HG02970 (cell line): Measurements from ENCODE around the gene SMARCAL1.

Experiments
- ATAC-seq: cut with Tn5 transposase; IDR thresholded peaks from one replicate; pipeline ENCODE4 v1.9.1; 2021; ENCODE audit warnings: mild to moderate bottlenecking, moderate library complexity, moderate number of reproducible peaks; ENCODE audit not compliant: unreplicated experiment, low FRiP score

The SMARCAL1 gene

DNA sequence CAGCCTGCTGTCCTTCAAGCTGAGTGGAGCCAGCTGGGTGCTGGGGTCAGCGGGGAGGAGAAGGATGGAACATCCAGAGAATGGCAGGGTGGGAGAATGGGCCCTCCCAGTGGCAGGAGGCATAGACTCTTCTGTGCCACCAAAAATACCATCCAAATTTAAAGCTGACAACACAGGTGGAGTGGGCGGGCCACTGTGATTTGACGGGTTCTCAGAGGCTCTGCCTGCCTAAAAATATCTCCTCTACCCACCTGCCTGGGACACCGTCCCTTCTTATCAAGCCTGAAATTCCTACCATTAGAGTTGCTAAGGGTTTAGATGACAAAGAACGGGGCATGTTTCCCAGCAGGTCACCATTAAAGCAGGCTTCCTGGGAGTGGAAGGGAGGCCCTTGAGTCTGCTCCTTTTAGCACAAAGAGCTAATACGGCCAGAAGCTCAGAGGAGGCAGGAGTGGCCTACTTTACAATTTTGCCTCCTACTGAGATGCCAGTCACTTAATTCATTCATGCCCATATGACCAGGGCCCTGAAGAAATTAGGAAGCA is 20.2 kb upstream of the SMARCAL1 start:
- no peak for ATAC-seq

DNA sequence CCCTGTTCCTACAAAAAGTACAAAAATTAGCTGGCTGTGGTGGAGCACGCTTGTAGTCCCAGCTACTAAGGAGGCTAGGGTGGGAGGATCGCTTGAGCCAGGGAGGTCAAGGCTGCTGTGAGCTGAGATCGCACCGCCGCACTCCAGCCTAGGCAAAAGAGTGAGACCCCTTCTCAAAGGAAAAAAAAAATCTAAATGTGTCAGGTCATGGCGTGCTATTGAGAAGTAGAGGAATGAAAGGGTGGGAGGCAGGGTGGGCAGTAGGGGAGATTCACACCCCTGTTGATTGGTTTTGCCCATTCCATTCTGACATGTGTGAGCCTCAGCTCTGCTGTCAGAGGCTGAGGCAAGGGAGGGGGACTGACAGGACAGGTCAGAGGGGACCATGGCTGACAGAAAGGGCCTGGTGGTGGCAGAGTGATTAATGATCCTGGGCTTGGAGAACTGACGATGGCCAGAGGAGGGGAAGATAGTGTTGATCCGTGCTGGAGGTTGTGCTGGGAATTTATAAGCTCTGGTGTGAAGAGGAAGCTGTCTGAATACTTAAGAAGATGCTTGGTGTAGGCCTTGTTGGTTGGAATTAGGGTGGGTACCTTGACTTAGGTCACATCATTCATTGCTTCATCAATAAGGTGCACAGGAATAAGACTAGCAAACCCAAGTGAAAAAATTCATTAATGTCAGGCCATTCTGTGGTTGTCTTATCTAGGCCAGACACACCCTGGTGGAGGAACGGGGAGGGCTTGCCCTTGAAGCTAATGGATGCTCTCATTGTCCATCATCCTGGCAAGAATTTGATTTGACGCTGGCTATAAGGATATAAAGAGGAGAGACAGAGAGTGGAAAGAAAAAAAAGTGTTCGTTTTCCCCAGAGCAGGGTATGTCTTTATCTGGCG is 19.1 kb upstream of the SMARCAL1 start:
- no peak for ATAC-seq

DNA sequence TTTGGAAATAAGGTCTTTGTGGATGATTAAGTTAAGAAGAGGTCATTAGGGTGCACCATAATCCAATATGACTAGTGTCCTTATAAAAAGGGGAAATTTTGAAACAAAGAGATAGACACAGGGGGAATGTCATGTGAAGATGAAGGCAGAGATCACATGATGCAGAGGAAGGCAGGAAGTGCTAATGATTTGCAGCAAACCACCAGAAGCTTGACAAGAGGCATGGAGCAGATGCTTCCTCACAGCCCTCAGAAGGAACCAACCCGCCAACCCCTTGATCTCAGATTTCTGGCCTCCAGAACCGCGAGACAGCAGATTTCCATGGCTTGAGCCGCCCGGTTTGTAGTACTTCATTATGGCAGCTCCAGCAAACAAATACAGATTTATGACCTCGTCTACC is 17.4 kb upstream of the SMARCAL1 start:
- no peak for ATAC-seq

DNA sequence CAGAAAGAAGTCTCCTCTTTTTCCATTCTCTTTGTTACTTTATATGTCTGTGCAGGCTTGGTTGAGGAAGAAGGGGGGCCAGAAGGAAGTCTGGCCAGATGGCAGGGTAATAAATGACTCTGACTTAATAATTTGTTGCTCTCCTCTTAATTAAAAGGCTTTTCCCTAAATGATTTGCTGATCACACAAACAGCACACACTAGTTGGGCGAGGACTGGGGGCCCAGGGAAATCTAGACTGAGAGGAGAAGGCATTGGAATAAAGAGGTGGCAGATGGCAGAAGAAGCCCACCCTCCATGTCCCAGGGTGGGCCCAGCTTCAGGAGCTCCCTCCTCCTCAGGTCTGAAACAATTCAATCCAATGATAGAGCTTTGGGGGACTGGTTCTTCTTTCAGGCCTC is 12.7 kb upstream of the SMARCAL1 start:
- ATAC-seq = no peak

DNA sequence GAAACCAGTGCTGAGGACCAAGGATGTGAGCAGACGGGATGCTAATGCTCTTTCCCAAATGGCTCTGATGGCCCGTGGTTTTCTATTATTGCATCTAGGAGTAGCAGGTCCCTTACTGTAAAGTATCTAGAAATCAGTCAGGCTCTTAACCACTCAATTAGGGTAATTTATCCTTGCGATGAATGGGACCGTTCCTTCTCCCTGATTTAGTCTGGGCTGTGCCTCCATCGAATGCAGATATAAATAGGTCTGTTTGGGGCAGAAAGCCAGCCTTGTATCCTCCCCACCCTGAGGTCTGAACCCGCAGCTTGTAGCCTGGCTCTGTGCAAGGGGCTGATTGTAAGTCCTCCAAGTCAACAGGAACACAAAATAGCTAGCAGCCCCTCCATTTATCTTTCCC is 9.5 kb upstream of the SMARCAL1 start:
- no peak for ATAC-seq

DNA sequence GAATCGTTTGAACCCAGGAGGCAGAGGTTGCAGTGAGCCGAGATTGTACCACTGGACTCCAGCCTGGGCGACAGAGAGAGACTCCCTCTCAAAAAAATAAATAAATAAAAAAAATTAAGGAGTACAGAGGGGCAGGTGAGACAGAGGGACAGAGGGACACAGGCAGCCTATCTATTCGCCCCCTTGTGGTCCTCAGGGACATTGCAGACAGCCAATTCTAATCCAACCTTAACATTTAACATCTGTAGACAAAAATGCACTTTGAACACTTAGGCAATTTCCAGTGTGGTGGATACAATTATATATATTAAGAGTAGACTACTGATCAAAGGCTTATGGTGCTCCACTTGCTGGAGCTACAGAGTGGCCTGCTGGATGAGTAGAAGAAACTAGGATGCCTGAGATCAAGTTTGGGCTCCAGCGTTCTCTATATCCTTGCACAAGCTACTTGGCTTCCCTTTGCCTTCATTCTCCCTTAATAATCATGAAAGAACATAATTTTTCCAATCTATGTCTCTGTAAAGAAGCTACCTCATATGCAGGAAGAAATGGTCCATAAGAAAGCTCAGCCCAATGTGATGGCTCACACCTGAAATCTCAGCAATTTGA is 8.2 kb upstream of the SMARCAL1 start:
- no peak for ATAC-seq

DNA sequence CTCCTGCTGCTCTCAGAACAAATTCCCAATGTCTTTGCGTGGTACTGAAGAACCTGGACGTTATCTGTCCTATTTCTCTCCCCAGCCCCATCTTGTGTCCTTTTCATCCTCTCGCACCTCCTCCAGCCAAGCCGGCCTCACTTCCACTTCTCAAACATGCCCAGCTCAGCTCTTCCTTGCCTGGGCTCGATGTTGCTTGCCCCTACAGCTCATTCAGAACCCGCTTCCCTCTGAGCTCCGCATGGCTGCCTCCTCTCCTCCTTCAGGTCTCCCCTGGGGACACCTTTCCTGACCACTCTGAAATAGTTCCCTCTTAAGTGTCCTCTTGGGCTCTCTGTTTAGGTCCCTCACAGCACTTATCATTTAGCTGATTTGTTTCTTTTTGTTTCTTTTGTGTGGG is 6.7 kb upstream of the SMARCAL1 start:
- ATAC-seq = no peak

DNA sequence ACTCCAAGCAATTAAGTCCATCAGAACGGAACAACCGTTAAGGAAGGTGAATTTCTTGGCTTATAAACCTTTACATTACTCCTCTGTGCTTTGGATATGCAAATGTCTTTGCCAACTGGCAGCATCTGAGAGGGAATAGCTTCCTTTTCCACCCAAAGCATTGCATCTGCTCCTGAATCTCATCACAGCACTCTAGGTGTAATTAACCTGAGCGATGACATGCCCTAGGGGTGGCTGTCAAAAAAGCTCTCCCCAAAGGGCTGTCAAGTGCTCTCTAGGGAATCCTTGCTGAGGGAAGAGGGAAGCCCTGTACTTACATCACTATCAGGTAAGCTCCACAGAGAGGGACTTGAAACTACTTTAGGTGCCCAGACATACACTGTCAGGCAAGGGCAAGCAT is 5.5 kb upstream of the SMARCAL1 start:
- no peak for ATAC-seq

DNA sequence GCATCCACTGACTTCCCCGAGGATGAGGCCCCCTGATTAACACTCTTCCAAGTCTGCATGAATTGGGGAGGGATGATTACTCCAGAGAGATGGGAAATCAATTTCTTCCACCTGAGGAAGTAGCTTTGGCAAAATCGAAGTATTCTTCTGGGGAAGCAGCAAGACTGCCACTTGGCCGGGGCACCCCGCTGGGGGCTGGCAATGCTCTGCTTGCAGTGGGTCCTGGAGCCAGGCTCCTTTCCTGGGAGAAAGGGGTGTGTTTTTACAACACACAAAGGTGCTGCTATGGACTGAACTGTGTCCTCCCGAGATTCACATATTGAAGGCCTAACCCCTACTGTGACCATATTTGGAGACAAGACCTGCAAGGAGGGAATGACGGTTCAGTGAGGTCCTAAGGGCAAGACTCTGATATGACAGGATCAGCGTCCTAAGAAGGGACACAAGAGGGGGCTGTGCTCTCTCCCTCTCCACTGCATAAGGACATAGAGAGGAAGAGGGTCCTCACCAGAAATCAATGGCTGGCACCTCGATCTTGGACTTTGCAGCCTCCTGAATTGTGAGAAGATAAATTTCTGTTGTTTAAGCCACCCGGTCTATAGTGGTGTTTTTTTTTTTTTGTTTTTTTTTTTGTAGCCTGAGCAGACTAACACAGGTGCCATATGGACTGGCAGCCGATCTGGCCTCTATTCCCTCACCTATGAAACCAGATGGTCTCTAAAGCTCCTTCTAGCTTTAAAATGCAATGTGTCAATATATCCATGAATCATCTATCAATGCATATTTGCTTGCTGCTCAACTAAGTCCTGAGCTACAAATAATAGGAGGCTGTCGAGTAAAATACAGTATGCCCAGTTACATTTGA is 3.6 kb upstream of the SMARCAL1 start:
- ATAC-seq = no peak

DNA sequence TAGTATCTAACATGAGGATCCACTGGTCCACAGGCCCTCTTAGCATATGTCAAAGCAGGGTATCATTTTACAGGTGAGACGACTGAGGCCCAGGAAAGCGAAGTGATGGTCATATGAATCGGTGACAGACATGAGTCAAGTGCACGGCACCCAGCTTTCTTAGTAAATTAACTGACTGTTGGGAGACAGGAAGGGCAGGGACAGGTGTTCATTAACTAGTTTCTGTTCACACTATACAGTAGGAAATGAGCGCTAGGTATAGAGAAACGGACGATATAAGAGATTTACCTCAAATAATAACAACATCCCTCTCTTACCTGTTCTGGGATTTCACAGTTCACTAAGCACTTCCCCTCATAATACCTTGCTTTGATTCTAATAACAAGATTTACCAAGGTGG is 1.7 kb upstream of the SMARCAL1 start:
- no peak for ATAC-seq

DNA sequence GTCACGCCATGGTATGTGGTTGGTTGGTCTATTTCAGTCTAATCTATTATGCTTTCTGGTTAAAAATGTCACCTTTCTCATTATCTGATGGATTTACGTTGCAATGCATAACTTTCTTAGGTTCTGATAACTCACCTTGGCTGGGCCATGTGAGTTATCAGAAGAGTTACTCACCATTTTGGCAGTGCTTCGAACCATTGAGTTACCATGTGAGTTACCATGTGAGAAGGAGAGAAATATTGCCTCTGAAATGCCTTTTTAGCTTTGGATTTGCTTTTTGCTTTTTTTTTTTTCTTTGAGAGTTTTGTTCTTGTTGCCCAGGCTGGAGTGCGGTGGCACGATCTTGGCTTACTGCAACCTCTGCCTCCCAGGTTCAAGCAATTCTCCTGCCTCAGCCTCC is 1.6 kb downstream of the SMARCAL1 start:
- ATAC-seq = no peak

DNA sequence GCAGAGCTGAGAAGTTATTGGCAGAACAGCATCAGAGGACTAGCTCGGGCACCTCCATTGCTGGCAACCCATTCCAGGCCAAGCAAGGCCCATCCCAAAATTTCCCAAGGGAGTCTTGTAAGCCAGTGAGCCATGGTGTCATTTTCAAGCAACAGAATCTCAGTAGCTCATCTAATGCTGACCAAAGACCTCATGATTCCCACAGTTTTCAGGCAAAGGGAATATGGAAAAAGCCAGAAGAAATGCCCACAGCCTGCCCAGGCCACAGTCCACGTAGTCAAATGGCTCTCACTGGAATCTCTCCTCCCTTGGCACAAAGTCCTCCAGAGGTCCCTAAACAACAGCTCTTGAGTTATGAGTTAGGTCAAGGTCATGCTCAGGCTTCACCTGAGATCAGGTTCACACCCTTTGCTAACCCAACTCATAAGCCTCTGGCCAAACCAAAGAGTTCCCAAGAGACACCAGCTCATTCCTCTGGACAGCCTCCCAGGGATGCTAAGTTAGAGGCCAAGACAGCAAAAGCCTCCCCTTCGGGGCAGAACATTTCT is 2.6 kb downstream of the SMARCAL1 start:
- no peak for ATAC-seq

DNA sequence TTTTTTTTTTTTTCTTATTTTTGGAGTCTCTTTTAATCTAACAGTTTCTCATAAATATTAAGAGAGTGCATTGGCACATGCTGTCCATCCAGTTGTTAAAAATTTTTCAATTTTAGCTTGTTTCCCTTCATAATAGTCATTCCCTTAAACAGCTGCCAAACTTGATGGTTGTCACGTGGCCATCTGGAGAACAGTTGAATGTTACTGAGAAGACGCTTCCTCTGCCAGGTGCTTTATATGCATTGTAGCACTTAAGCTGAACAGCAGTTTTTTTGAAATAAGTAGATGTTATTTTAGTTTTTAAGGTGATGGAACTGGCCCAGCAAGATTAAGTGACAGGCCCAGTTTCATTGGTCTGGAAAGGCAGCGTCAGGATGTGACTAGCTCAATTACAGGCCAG is 3.3 kb downstream of the SMARCAL1 start:
- ATAC-seq = no peak

DNA sequence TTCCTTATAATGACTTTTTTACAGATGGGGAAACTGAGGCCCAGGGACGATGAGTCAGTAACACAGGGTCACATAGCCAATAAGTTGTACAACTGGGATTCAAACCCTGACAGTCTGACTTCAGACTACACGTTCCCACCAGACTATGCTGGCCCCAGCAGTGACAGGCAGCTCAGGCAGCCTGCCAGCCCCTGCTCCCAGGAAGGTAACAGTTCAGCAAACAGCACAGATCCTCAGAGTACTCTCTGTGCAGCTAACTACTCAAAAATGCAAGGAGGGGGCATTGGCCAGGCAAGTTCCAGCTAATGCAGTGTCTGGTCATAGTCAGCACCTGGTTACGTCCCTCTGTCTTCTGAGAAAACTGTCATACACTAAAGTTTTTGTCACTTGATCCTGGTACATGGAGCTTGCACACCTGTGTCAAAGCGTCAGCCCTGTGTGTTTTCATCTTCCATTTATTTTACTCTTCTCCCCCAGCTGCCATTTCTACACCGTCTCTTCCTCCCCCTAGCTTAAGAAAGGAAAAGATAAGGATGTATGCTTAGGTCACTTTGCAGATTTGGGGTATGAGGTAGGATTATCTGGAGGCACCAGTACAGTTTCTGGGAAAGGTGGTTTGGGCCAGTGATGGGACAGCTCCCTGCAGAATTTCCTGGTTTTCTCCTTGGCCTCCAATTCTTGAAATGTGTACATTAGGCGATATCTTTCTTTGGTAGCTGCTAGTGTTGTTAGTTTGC is 4.5 kb downstream of the SMARCAL1 start:
- ATAC-seq = no peak

DNA sequence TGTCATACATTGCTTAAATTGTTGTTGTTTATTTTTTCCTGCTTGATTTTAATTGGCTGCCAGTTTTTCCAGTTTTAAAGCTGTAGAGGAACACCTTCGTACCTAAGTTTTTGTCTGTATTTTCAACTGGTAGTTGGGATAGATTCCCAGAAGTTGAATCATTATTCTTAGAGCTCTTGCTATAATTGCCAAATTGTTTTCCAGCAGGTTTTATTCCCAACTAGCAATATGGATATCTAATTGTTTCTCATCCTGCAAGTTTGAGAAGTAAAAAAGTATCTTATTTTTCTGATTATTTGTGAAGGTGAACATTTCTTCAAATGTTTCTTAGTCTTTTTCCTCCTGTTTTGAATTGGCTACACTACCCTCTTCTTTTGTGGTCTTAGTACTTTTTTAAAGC is 6.7 kb downstream of the SMARCAL1 start:
- ATAC-seq = no peak

DNA sequence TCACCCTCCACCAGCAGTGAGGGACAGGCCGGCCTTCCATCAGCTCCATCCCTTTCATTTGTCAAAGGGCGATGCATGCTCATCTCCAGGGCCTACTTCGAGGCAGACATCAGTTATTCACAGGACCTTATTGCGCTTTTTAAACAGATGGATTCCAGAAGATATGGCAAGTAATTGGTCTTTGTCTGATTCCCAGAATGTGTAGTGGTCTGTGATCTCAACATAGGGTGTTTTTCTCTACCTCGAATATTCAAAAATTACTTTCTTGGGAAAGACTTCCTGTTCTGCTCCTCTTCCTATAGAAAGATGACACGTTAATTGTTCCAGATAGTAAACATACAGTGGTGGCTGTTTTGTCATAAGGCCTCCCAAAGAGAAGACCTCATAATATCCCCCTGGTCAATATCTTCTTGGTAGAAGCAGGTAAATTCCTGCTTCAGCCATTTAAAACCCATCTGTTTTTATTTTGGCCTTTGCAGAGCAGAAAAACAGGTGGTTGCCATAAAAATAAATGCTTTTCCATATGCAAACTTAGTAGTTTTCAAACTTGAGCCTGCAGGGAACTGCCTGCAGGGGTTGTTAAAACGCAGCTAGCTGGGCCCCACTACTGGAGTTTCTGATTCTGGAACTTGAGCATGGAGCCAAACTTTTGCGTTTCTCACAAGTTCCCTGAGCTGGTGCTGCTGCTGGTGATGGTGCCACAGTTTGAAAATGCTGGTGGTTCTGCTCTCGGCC is 8.2 kb downstream of the SMARCAL1 start:
- no peak for ATAC-seq

DNA sequence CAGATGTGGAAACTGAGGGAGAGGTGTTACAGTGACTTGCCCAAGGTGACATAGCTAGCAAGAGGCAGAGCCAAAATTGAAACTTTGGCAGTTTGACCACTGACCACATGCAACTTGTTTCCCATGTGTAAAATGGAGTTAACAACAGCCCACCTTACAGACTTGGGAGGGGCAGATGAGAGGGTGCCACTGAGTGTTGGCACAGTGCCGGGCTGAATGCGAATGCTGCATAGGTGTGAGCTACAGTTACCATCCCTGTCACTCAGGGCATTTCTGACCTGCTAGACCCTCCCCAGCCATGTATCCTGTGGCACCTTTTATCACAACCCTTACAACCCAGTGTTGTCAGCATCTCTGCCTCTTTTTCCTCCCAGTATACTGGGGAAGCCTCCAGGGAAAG is 10.8 kb downstream of the SMARCAL1 start:
- ATAC-seq = no peak

DNA sequence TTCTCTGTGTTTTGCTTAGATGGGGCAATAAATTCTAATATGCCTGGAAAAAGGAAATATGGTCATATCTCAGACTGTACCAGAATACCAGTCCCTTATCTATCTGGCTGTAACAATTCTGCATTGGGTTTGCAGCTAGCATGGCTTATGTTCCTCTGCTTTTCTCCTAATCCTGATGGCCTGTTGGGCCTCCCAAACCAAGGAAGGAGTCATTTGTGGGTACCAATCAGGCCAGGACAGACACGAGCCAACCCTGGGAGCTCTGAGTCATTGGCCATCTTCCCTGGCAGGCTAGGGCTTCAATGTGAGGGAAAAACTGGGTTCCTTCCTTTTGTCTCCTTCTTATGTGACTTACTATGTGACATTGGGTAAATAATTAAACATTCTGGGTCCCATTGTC is 12.0 kb downstream of the SMARCAL1 start:
- no peak for ATAC-seq

DNA sequence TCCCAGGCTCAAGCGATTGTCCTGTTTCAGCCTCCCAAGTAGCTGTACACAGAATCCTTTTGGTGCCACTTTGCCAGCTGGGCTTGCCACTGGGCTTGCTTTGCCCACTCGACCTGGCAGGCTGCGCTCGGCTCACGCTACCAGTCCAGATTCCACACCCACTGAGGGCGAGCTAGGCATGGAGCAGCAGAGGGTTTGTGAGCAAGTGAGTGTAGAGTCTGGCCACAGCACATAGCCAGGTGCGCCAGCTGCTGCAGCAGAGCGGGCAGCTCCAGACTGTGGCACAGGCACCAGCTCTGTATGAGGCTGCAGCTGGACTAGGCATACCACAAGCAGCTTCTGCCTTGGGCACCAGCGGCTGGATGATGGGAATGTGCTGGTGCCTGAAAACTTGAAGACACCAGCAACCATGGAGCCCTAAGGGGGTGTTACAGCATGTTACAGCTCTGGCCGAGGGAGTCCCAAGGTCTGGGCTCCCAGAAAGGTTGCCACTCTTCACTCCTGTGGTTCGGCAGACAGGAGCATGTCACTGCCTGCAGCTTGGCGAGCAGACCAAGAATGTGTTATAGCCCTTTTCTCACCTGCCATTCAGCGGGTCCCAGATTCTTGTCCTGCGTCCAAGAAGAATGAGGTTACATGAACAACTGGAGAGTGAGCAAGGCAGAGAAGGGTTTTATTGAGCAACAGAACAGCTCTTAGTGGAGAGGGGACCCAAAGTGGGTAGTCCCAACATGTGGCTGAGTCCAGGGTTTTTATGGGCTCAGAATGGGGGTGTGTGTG is 12.9 kb downstream of the SMARCAL1 start:
- ATAC-seq = no peak
